ENCODE data around the gene IL6ST.
"Not testable (repeated sequence)": the region's sequence is repeated elsewhere in the genome, so short reads cannot be mapped to it uniquely, and the experiment has no call there.

The IL6ST gene

DNA sequence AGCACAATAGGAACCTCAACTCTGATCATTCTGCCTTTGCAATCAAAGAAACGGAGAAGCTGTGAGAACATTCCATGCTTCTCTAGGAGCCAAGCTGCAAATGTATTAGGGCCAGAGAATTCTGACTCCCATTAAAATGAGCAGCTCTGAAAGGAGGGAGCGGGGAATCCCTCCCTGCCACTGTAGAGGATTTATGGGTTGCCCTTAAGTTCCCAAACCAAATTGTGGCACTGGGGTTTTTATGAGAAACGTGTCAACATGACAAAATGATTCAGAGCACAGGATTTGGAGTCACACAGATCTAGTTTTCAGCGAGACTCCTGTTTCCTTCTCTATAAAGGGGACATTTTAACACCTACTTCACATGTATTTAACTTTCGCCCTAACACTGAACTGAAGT is 1.8 kb downstream of the IL6ST start:
- DNase-seq (ENCODE audit: extremely low read depth, insufficient read length), result no peak
- H3K36me3 ChIP-seq (ENCODE audit: control insufficient read depth, insufficient read depth, low read length), result no peaks in the 10 kb centered on the region
- TF ChIP-seq, protein P1, sequence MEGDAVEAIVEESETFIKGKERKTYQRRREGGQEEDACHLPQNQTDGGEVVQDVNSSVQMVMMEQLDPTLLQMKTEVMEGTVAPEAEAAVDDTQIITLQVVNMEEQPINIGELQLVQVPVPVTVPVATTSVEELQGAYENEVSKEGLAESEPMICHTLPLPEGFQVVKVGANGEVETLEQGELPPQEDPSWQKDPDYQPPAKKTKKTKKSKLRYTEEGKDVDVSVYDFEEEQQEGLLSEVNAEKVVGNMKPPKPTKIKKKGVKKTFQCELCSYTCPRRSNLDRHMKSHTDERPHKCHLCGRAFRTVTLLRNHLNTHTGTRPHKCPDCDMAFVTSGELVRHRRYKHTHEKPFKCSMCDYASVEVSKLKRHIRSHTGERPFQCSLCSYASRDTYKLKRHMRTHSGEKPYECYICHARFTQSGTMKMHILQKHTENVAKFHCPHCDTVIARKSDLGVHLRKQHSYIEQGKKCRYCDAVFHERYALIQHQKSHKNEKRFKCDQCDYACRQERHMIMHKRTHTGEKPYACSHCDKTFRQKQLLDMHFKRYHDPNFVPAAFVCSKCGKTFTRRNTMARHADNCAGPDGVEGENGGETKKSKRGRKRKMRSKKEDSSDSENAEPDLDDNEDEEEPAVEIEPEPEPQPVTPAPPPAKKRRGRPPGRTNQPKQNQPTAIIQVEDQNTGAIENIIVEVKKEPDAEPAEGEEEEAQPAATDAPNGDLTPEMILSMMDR (IDR thresholded peaks at IDR 0.05; ENCODE audit: insufficient read depth, low read length, poor library complexity, severe bottlenecking), result no peak
- peak overlapping the region; percentile 88 for H3K4me3 ChIP-seq (replicated peaks; ENCODE audit: low read depth, low read length)
- H3K27me3 ChIP-seq (replicated peaks; ENCODE audit: control insufficient read depth, insufficient read depth, low read length), result no peaks in the 10 kb centered on the region

DNA sequence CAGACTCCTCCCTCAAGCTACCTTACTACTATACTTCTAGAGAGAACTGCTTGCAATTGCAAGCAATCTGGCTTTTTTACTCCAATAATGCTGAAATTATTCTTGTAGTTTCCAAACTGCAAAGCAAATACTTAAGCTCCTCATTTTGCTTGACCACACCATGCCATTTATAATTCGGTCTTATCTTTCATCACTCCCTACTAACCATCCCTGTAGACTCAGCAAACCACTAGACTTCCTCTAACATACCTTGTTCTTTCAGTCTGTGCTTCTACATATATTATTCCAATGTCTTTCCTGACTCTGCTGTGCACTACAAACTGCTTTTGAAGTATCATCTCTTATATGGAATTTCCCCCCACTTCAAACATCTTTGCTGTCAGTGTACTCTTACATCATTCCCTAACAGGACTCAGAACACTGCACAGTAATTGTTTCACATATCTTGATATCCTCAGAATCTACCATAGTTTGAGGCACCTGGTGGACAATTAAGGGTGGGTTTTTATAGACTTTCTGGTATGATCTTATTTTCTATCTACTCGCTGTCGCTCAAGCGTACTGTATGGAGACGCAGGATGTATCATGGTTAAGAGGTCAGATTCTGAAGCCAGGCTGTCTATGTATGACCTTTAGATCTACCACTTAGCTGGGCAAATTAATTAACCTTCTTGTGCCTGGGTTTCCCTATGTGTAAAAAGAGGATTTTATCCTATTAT is 2.8 kb downstream of the IL6ST start:
- H3K36me3 ChIP-seq (ENCODE audit: control insufficient read depth, insufficient read depth, low read length), result no peaks in the 10 kb centered on the region; the same call in 1 of the 2 replicates
- TF ChIP-seq, protein P1 (IDR thresholded peaks at IDR 0.05; ENCODE audit: insufficient read depth, low read length, poor library complexity, severe bottlenecking), result no peak
- DNase-seq (ENCODE audit: extremely low read depth, insufficient read length), result no peak
- no peaks in the 10 kb centered on the region for H3K27me3 ChIP-seq (replicated peaks; ENCODE audit: control insufficient read depth, insufficient read depth, low read length)
- peak overlapping the region; percentile 88 for H3K4me3 ChIP-seq (replicated peaks; ENCODE audit: low read depth, low read length)

DNA sequence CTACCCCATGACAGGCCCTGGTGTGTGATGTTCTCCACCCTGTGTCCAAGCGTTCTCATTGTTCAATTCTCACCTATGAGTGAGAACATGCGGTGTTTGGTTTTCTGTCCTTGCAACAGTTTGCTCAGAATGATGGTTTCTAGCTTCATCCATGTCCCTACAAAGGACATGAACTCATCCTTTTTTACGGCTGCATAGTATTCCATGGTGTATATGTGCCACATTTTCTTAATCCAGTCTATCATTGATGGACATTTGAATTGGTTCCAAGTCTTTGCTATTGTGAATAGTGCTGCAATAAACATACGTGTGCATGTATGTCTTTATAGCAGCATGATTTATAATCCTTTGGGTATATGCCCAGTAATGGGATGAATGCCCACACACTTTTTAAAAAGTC is 3.9 kb downstream of the IL6ST start:
- H3K36me3 ChIP-seq (ENCODE audit: control insufficient read depth, insufficient read depth, low read length); H3K27me3 ChIP-seq (replicated peaks; ENCODE audit: control insufficient read depth, insufficient read depth, low read length); DNase-seq (ENCODE audit: extremely low read depth, insufficient read length); H3K4me3 ChIP-seq (replicated peaks; ENCODE audit: low read depth, low read length): not testable (repeated sequence)

DNA sequence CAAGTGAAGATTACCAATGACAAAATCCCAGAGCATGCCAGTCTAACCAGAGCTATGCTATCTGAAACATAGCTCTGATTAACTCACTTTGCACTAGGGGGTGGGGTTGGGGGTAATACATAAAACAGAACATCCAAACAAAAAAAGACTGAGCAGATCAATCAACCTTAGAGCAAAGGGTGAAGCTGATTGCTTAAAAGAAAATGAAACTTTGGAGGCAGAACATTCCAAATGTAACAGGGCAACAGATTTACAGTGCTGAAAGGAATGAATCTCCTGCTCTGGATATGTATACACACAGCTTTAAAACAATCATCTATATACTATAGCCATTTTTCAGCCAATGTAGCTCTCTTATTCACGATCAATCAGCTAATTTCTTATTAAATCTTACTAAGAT is 4.9 kb downstream of the IL6ST start:
- TF ChIP-seq, protein P1 (IDR thresholded peaks at IDR 0.05; ENCODE audit: insufficient read depth, low read length, poor library complexity, severe bottlenecking), result no peak
- no peaks in the 10 kb centered on the region; the same call in 1 of the 2 replicates for H3K36me3 ChIP-seq (ENCODE audit: control insufficient read depth, insufficient read depth, low read length)
- no peak for DNase-seq (ENCODE audit: extremely low read depth, insufficient read length)
- H3K4me3 ChIP-seq (replicated peaks; ENCODE audit: low read depth, low read length), result no peak overlapping the region
- no peaks in the 10 kb centered on the region for H3K27me3 ChIP-seq (replicated peaks; ENCODE audit: control insufficient read depth, insufficient read depth, low read length)

DNA sequence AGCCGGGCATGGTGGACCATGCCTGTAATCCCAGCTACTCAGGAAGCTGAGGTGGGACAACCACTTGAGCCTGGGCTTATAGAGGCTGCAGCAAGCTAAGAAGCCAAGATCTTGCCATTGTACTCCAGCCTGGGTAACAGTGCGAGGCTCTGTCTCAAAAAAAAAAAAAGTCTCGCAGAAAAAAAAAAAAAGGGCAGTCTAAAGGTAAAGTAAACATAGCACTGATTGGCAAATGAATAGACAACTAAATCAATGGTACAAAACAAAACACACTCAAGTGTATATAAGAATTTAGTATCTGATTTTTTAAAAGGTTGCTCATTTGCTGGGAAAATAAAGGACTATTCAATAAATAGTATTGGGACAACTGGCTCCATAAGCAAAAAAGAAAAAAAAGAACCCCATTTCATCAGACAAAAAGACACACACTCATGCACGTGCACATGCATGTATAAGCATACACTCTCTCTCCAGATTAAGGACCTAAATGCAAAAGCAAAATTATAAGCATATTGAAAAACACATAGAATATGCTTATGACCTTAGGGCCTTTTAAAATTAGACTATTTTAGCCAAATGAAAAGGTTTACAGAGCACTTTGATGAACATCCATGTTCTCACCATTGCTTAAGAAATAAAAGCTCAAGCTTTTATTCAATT is 5.7 kb downstream of the IL6ST start:
- Histone ChIP-seq H3K36me3 (ENCODE audit: control insufficient read depth, insufficient read depth, low read length) (no peaks in the 10 kb centered on the region; the same call in 1 of the 2 replicates), H3K4me3 (replicated peaks; ENCODE audit: low read depth, low read length) (no peak overlapping the region), H3K27me3 (replicated peaks; ENCODE audit: control insufficient read depth, insufficient read depth, low read length) (no peaks in the 10 kb centered on the region)
- TF ChIP-seq, protein P1 (IDR thresholded peaks at IDR 0.05; ENCODE audit: insufficient read depth, low read length, poor library complexity, severe bottlenecking), result no peak
- DNase-seq (ENCODE audit: extremely low read depth, insufficient read length), result no peak

DNA sequence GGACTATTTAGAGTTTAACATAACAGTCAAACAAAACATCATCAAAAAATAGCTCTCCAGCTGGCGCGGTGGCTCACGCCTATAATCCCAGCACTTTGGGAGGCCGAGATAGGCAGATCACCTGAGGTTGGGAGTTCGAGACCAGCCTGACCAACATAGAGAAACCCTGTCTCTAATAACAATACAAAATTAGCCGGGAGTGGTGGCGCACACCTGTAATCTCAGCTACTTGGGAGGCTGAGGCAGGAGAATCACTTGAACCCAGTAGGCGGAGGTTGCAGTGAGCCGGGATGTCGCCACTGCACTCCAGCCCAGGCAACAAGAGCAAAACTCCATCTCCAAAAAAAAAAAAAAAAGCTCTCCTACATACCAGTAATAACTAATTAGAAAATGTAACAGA is 6.3 kb downstream of the IL6ST start:
- not testable (repeated sequence) for H3K4me3 ChIP-seq (replicated peaks; ENCODE audit: low read depth, low read length); H3K27me3 ChIP-seq (replicated peaks; ENCODE audit: control insufficient read depth, insufficient read depth, low read length); DNase-seq (ENCODE audit: extremely low read depth, insufficient read length); H3K36me3 ChIP-seq (ENCODE audit: control insufficient read depth, insufficient read depth, low read length)

All from GM06990 (cell line).